H9 (cell line): ENCODE results near the gene AIFM1. TPM values are rescaled to one million over a fixed set of nuclear protein-coding genes. Genes with fewer than 3 reads are reported as not detected.

ENCODE experiments used
- DNase-seq: peaks from one replicate; pipeline ENCODE4 v3.0.0-alpha.2; 2017
- H2AFZ ChIP-seq: one replicate; pipeline ENCODE4 v1.6.1; 2013; ENCODE audit warnings: mild to moderate bottlenecking, low read length, control low read depth, moderate library complexity
- H2AK5ac ChIP-seq: 2 replicates; pipeline ENCODE4 v1.6.1; 2013; ENCODE audit warnings: low read length, control low read depth, mixed read lengths; ENCODE audit not compliant: insufficient read length
- H2BK120ac ChIP-seq: one replicate; pipeline ENCODE4 v1.6.1; 2013; ENCODE audit warnings: low read depth, mild to moderate bottlenecking, low read length, control low read depth, inconsistent platforms; ENCODE audit not compliant: poor library complexity, severe bottlenecking
- H2BK12ac ChIP-seq: 2 replicates; pipeline ENCODE4 v1.6.1; 2013; ENCODE audit warnings: low read length, control low read depth, mixed read lengths, low read depth; ENCODE audit not compliant: insufficient read length
- H2BK15ac ChIP-seq: 2 replicates; pipeline ENCODE4 v1.6.1; 2013; ENCODE audit warnings: low read depth, low read length, control low read depth
- H2BK20ac ChIP-seq: one replicate; pipeline ENCODE4 v1.6.1; 2013; ENCODE audit warnings: low read depth, mild to moderate bottlenecking, low read length, control low read depth, inconsistent platforms; ENCODE audit not compliant: poor library complexity, severe bottlenecking
- H2BK5ac ChIP-seq: 2 replicates; pipeline ENCODE4 v1.6.1; 2013; ENCODE audit warnings: low read length, control low read depth, mixed read lengths; ENCODE audit not compliant: insufficient read length
- H3K14ac ChIP-seq: 2 replicates; pipeline ENCODE4 v1.6.1; 2013; ENCODE audit warnings: low read length, control low read depth; ENCODE audit not compliant: insufficient read depth
- H3K18ac ChIP-seq: 2 replicates; pipeline ENCODE4 v1.6.1; 2013; ENCODE audit warnings: low read depth, mild to moderate bottlenecking, mixed read lengths, low read length, control low read depth; ENCODE audit not compliant: insufficient read length
- H3K23ac ChIP-seq: 2 replicates; pipeline ENCODE4 v1.6.1; 2013; ENCODE audit warnings: low read length, control low read depth, mixed read lengths, low read depth; ENCODE audit not compliant: insufficient read length
- H3K23me2 ChIP-seq: 2 replicates; pipeline ENCODE4 v1.6.1; 2013; ENCODE audit warnings: low read depth, mild to moderate bottlenecking, mixed read lengths, low read length, control low read depth; ENCODE audit not compliant: insufficient read length, poor library complexity, severe bottlenecking
- H3K27ac ChIP-seq: 2 replicates; pipeline ENCODE4 v1.5.1; 2013; ENCODE audit warnings: low read length, control low read depth, mixed read lengths, low read depth; ENCODE audit not compliant: insufficient read length
- H3K27me3 ChIP-seq: 2 replicates; pipeline ENCODE4 v1.6.1; 2013; ENCODE audit warnings: low read length, control low read depth, inconsistent platforms; ENCODE audit not compliant: insufficient read depth
- H3K4ac ChIP-seq: 2 replicates; pipeline ENCODE4 v1.6.1; 2013; ENCODE audit warnings: low read depth, mild to moderate bottlenecking, control low read depth, inconsistent platforms, low read length, moderate library complexity
- H3K4me1 ChIP-seq: 2 replicates; pipeline ENCODE4 v1.6.1; 2013; ENCODE audit warnings: low read length, control low read depth, inconsistent platforms; ENCODE audit not compliant: insufficient read depth
- H3K4me2 ChIP-seq: 2 replicates; pipeline ENCODE4 v1.6.1; 2013; ENCODE audit warnings: low read length, control low read depth, mixed read lengths; ENCODE audit not compliant: insufficient read length, insufficient read depth
- H3K56ac ChIP-seq: 2 replicates; pipeline ENCODE4 v1.6.1; 2013; ENCODE audit warnings: low read depth, mild to moderate bottlenecking, mixed read lengths, low read length, control low read depth; ENCODE audit not compliant: insufficient read length
- H3K79me1 ChIP-seq: 2 replicates; pipeline ENCODE4 v1.6.1; 2013; ENCODE audit warnings: low read depth, mild to moderate bottlenecking, moderate library complexity, low read length, control low read depth, inconsistent platforms; ENCODE audit not compliant: insufficient read depth, poor library complexity, severe bottlenecking
- H3K79me2 ChIP-seq: 2 replicates; pipeline ENCODE4 v1.6.1; 2013; ENCODE audit warnings: low read length, control low read depth, inconsistent platforms; ENCODE audit not compliant: insufficient read depth
- H3K9ac ChIP-seq: 2 replicates; pipeline ENCODE4 v1.6.1; 2013; ENCODE audit warnings: low read length, control low read depth, mixed read lengths; ENCODE audit not compliant: insufficient read length; ENCODE audit errors: extremely low read depth
- H3K9me3 ChIP-seq: one replicate; pipeline ENCODE4 v1.6.1; 2013; ENCODE audit warnings: low read depth, low read length, inconsistent platforms; ENCODE audit not compliant: control insufficient read depth
- H3T11ph ChIP-seq: one replicate; pipeline ENCODE4 v1.6.1; 2013; ENCODE audit warnings: mild to moderate bottlenecking, low read length, control low read depth, inconsistent platforms
- H4K20me1 ChIP-seq: one replicate; pipeline ENCODE4 v1.6.1; 2013; ENCODE audit not compliant: control insufficient read depth, insufficient read length, insufficient read depth
- H4K5ac ChIP-seq: 2 replicates; pipeline ENCODE4 v1.6.1; 2013; ENCODE audit warnings: low read depth, mild to moderate bottlenecking, mixed read lengths, low read length, control low read depth; ENCODE audit not compliant: insufficient read length
- H4K8ac ChIP-seq: replicated peaks from 2 replicates; pipeline ENCODE4 v1.6.1; 2013; ENCODE audit warnings: low read length, control low read depth, mixed read lengths, low read depth; ENCODE audit not compliant: insufficient read length
- H4K91ac ChIP-seq: 2 replicates; pipeline ENCODE4 v1.6.1; 2013; ENCODE audit warnings: low read depth, mild to moderate bottlenecking, moderate library complexity, mixed read lengths, low read length, control low read depth; ENCODE audit not compliant: insufficient read length
- H3K27ac Mint-ChIP-seq, 3 experiments: 2 replicates in 2 of 3; 3 replicates in 1 of 3; pipeline ENCODE4 v1.8.0; 2020 to 2021; ENCODE audit warnings: mixed read lengths in 3 of 3, mild to moderate bottlenecking in 1 of 3, moderate library complexity in 1 of 3
- H3K27me3 Mint-ChIP-seq: 2 replicates; pipeline ENCODE4 v1.8.0; 2021; ENCODE audit warnings: low read depth, mild to moderate bottlenecking, moderate library complexity, mixed read lengths
- H3K36me3 Mint-ChIP-seq, 3 experiments: 2 replicates in 2 of 3; 3 replicates in 1 of 3; pipeline ENCODE4 v1.8.0; 2020 to 2021; ENCODE audit warnings: low read depth in 3 of 3, mixed read lengths in 3 of 3; ENCODE audit not compliant: insufficient read depth in 1 of 3
- H3K4me1 Mint-ChIP-seq, 2 experiments: 2 replicates each; pipeline ENCODE4 v1.8.0; 2020; ENCODE audit warnings: mixed read lengths in 2 of 2
- H3K4me3 Mint-ChIP-seq, 2 experiments: 2 replicates in 1 of 2; 3 replicates in 1 of 2; pipeline ENCODE4 v1.8.0; 2020 to 2021; ENCODE audit warnings: mild to moderate bottlenecking in 2 of 2, mixed read lengths in 2 of 2, moderate library complexity in 1 of 2
- H3K9me3 Mint-ChIP-seq, 2 experiments: 2 replicates in 1 of 2; 3 replicates in 1 of 2; pipeline ENCODE4 v1.8.0; 2020; ENCODE audit warnings: mild to moderate bottlenecking in 2 of 2, mixed read lengths in 2 of 2, moderate library complexity in 1 of 2
- CTCF ChIP-seq: fragments of 200-600 bp; sonication (generic); conservative IDR thresholded peaks from 3 replicates; pipeline ENCODE4 v1.8.0; 2021; ENCODE audit warnings: antibody characterized with exemption, mild to moderate bottlenecking
- WGBS: extraction: QIAGEN DNeasy Blood & Tissue Kit; methylation state at CpG from one replicate; pipeline ENCODE4 v1.1.7; 2013; ENCODE audit warnings: missing lambda C conversion rate, low lambda C conversion rate, mixed read lengths; ENCODE audit not compliant: insufficient read length; ENCODE audit errors: extremely low coverage; 5-methylcytosine and 5-hydroxymethylcytosine counted together
- total RNA-seq: library from RNA; stranded (reverse); gene quantifications from 2 replicates; pipeline ENCODE4 v1.2.1, GENCODE V29; 2021

The AIFM1 gene
- total RNA-seq, 1 experiment from 2014 or later = 43.7 TPM

DNA sequence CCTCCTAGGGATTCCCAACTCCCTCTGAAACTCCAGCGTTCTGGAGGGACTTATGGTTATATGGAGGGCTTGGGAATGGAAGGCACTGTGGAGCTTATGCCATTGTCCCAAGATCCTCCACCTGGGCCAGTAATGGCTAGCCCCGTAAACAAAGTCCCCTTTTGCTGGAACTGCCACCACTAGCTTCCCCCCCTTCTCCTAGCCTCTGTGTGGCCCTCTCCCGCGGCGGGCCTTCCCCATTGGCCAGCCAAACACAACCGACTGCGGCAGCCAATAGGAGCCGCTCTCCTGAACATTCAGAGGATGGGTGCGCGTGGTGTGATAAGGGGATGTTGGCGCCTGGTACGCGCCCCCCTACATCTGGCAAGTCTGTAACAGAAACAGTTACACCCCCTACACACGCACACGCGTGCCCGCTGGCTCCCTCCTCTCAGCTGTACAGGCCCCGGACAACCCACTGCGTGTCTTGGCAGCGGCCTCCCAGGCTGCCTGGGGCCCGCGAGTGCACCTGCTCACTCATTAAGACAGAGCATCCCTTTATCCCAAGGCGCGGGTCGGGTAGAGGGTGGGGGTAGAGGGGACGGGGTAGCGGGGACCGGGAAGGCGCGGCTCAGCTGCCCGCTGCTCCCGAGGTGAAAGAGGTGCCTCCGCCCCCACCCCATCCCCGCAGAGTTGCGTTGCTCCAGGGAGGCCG lies 5.3 kb upstream of the AIFM1 start:
- Histone ChIP-seq H2AK5ac (no peak overlapping the region), H2BK5ac (no peak overlapping the region), H2BK120ac (no peak overlapping the region), H3K4me2 (peak overlapping the region; percentile 80), H3K4me1 (no peaks in the 10 kb centered on the region), H3K9ac (peak overlapping the region; percentile 7), H3K14ac (no peak overlapping the region), H4K20me1 (no peaks in the 10 kb centered on the region), H3K4ac (no peak overlapping the region), H2BK15ac (no peak overlapping the region), H4K91ac (no peak overlapping the region), H2BK12ac (no peak overlapping the region), H3K18ac (no peak overlapping the region), H3T11ph (no peak overlapping the region), H3K79me1 (no peaks in the 10 kb centered on the region), H3K27ac (no peak overlapping the region), H3K56ac (no peak overlapping the region), H3K79me2 (no peaks in the 10 kb centered on the region), H3K27me3 (peaks cover 3% of the 10 kb centered on the region; the same call in 1 of the 2 replicates), H2AFZ (no peak overlapping the region), H3K9me3 (peaks cover 24% of the 10 kb centered on the region), H2BK20ac (no peak overlapping the region), H4K5ac (no peak overlapping the region), H4K8ac (no peak overlapping the region), H3K23ac (no peak overlapping the region), H3K23me2 (peaks cover 12% of the 10 kb centered on the region)
- Mint-ChIP-seq H3K9me3 (peaks cover 0 to 60% of the 10 kb centered on the region in 2 experiments; a peak in 4 of 5 replicates), H3K4me3 (peak overlapping the region; percentile 74 to 92), H3K4me1 (peaks cover 8 to 15% of the 10 kb centered on the region in 2 experiments; a peak in 3 of 4 replicates), H3K27me3 (peaks cover 18% of the 10 kb centered on the region), H3K27ac (peak overlapping the region in 2 of 3 experiments; percentile 45 to 57; a peak in 2 of 7 replicates), H3K36me3 (peaks cover 0 to 3% (median 1%) of the 10 kb centered on the region in 3 experiments; a peak in 2 of 7 replicates)
- no peak for TF ChIP-seq CTCF
- WGBS = no CpG with 5 or more reads among the region's 36 CpGs
- DNase-seq = peak; percentile 81
